Measurements from ENCODE around the gene PITPNB. TPM values are rescaled to one million over a fixed set of nuclear protein-coding genes. Genes with fewer than 3 reads are reported as not detected.

PITPNB gene
- 41.3 to 54.9 TPM (median 47.9 TPM) in 5 replicates for total RNA-seq (2022; extraction: Qiagen RNA extraction; ENCODE audit: low read depth)

GRCh38 chr22:27919222-27919941 is at the start of gene PITPNB:
Gene PITPNB (minus strand): TSS chr22:27919256. CDS start chr22:27919191, 65 bp downstream.

Other genes starting within 250 kb of the PITPNB start
- gene MN1, start 117.5 kb downstream of the PITPNB start, total RNA-seq (2022; extraction: Qiagen RNA extraction; ENCODE audit: low read depth): 2.4 to 4.0 TPM (median 3.4 TPM) in 5 replicates